HG03060 (cell line): ENCODE measurements around the gene SET.

Experiments
- ATAC-seq: cut with Tn5 transposase; IDR thresholded peaks from one replicate; pipeline ENCODE4 v1.9.1; 2021; ENCODE audit warnings: low read depth, moderate number of reproducible peaks; ENCODE audit not compliant: unreplicated experiment

Gene SET

DNA sequence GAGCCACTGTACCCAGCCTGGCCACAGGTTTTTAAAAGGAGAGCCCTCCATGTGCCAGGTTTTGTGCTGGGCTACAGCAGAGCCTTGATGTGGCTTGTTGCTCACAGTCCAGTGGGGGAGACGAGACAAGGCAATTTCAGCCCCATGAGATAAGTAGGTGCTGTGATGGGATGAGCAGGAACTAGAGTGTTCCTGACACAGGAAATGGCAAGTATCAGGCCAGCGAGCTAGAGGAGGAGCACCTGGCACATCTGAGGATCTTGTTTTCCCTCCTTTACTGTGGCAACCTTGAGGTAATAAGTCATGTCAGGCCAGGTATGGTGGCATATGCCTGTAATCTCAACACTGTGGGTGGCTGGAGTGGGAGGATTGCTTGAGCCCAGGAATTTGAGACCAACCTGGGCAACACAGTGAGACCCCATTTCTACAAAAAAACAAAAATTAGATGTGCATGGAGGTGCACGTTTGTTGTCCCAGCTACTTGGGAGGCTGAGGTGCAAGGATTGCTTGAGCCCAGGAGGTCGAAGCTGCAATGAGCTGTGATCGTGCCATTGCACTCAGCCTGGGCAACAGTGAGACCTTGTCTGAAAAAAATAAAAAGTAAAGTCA lies 38.7 kb downstream of the SET start:
- no peak for ATAC-seq

DNA sequence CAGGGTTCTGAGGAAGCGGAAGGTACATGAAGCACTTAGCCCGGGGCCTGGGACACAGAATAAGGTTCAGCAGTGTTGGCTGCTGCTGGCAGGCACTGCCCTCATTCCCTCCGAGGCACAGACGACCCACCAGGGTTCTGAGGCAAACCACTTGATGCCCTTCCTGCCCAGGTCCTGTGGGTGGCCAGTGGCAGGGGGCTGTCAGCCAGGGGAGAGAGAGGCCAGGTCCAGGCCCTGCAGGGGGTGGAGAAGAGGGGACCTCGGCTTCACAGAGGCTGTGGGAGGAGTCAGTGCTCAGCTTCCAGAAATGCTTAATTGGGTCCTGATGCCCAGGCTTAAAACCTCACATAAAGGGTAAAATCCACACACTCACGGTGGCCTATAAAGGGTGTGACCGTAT lies 39.3 kb downstream of the SET start:
- ATAC-seq: no peak

DNA sequence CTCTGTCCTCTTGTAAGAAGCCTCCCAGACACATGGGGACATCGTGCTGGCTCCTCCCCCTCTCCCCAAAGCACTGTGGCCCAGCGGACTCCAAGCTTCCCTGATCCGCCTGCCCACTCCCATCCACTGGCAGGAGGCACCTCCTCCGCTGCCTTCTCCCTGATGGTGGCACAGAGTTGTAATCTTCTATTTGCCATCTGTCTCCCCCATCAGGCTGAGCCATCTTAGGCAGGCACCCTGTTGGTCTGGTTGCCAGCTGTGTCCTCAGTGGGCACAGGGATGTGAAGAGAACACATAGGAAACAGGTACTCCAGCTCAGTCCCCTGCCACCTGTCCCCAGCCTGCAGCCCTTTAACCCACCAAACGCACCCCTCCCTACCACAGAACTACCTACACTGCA lies 40.3 kb downstream of the SET start:
- no peak for ATAC-seq

DNA sequence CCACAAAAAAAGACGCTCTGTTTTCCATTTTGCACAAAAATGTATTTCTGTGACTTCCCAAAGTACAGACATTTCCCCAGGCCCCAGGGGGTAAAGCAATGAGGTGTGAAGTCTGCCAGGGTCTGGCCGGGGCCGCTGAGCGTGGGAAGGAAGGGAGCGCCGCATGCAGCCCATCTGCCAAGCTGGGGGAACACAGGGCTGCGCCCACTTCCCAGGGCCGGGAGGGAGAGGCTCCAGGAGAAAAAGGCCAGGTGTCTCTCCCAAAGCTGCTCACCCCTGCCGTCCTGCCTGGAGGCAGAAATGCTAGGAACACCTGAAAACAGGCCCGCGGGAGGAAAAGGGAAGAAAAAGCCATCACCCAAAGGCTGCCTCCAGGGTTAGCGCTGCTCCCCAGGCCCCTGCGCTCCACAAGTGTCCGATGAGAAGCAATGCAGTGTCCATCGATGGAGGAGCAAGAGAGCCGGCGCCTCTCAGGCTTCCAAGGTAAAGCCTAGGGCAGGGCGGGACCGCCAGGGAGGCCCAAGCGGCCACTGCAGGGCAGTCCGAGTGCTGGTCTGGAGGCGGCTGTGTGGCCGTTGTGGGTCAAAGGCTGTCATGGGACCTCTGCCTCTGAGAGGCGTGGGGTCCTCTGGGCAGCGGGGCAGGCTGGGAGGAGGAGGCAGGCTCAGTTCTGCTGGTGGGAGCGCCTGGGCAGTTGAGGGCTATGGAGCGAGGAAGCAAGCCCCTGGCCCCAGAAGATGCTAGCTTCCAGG lies 40.9 kb downstream of the SET start:
- ATAC-seq: no peak

DNA sequence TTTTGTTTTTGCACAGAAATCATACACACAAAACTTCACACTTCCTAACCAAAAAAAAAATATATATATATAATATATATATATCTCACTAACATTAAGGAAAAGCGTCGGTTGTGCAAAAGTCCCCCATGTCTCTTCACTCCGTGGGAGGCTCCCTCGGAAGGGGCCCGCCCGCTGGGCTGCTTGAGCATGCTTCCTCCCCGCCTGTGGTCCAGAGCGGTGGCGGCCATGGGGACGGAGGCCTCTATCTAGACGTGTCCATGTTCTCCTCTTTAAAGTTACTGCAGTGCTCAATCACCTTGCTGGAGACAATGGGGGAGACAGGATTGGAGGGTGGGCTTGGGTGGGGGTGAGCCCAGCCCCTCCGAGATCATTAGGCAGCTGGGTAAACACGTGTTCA lies 42.1 kb downstream of the SET start:
- ATAC-seq: no peak

DNA sequence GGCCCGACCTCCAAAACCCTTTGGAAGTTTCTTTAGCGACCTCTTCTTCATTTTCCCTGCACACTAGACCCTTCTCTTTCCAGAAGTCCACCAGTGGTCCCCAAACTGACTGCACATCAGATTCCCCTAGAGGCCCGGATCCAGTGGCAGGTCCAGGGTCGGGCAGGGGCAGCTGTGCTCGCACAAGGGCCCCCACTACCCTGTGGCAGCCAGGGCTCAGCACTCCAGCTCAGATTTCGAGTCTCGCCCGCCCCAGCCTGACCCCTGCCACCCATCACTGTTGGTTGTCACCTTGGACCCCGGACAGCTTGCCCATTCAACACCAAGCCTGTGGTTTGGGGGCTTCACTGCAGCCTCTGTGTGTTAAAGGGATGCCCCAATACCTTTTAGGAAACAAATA lies 42.7 kb downstream of the SET start:
- no peak for ATAC-seq

DNA sequence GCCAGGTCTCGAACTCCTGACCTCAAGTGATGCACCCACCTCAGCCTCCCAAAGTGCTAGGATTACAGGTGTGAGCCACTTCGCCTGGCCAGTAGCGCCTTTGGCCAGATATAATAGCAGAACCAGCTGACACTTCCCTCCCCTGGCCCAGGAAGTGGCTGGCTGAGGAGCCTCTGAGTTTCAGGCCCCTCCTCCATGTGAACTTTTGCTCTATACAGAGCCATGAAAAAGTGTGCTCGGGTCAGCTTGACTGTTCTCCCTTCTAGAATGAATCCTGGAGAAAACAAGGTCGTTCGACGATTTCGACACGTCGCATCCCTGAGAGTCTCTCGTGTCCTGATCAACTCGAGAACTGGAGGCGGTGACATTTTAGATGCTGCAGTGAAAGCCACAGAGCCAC lies 43.6 kb downstream of the SET start:
- no peak for ATAC-seq

DNA sequence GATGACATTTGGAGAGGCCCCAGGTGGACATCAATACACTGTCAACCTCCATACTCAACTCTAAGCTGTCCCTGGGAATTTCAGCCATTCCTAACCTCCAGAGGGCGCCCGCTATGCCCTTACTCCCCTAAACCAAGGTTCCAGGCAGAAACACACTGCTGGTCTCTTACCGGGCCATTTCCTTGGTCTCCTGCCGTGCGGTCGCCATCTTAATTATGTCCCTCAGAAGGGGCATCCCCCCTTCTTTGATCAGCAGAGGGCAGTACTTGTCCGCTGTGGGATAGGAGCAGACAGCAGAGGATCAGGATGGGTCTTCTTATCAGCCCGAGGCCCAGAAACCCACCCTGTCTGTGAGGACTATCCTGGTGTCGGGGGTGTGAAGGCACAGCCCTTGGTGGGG lies 44.2 kb downstream of the SET start:
- ATAC-seq: no peak

DNA sequence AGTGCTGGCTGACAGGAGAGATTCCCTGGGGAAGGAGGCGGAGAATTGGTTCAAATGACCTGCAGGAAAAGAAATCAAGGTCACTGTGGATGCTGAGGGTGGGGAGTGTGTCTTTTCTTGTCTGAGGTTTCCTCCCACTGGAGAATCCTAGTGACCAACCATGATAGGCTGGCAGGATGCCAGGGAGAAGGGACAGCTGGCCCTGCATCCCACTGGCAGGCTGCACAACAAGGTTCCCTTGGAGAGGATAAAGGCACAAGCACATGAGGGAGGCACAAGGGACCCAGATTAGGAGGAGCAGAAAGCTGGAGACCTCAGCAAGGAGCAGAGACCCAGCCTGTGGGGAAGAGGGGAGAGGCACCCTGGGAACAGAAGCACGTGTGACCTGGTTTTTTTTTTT lies 46.4 kb downstream of the SET start:
- ATAC-seq: no peak

DNA sequence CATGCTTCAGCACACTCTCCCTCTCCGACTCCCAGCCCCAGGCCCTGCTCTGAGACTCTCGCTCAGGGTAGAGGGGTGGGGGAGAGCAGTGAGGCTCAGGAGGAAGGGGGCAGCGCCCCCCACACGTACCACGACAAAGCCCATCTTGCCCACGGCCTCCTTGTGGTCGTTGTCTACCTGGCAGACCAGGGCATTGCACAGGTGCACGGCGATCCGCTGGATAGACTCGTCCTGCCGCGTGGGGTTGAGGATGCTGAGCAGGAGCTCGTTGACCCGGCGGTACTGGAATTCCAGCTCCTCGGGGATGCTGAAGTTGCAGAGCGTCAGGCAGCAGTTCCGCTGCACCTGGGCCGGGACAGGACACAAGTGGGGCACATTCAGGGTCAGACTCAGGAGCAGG lies 53.4 kb downstream of the SET start:
- no peak for ATAC-seq

DNA sequence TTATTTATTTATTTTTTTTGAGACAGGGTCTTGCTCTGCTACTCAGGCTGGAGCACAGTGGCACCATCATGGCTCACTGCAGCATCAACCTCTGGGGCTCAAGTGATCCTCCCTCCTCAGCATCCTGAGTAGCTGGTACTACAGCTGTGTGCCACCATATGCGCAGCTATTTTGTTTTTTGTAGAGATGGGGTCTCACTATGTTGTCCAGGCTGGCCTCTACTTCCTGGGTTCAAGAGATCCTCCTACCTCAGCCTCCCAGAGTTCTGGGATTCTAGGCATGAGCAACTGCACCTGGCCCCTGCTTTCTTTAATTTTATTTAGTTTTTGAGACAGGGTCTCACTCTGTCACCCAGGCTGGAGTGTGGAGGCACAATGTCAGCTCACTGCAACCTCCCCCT lies 54.4 kb downstream of the SET start:
- ATAC-seq: no peak
